LoVo (cell line): ENCODE measurements around the gene PRKN.

ENCODE experiments used
- DNase-seq: peaks from one replicate; pipeline ENCODE4 v3.0.0-alpha.2; 2016; ENCODE audit warnings: low spot score

PRKN gene

DNA sequence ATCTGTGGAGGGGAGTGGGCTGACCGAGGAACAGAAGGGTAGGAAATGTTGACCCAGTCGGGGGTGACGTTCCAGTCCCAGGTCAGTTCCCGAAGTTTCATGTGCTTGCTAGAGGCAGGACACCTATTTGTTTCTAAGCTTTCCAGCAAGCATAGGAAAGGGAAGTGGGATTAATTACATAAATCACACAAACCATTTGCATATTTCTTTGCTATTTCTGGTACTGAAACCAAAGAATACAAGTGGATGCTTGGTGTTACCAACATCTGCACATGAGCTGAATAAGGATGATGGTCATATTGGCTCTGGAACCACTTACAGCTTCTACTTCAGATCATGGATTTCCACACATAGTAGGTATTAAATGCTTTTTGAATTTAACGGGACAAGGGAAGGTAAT, 546.5 kb downstream of the PRKN start:
- no peak for DNase-seq

DNA sequence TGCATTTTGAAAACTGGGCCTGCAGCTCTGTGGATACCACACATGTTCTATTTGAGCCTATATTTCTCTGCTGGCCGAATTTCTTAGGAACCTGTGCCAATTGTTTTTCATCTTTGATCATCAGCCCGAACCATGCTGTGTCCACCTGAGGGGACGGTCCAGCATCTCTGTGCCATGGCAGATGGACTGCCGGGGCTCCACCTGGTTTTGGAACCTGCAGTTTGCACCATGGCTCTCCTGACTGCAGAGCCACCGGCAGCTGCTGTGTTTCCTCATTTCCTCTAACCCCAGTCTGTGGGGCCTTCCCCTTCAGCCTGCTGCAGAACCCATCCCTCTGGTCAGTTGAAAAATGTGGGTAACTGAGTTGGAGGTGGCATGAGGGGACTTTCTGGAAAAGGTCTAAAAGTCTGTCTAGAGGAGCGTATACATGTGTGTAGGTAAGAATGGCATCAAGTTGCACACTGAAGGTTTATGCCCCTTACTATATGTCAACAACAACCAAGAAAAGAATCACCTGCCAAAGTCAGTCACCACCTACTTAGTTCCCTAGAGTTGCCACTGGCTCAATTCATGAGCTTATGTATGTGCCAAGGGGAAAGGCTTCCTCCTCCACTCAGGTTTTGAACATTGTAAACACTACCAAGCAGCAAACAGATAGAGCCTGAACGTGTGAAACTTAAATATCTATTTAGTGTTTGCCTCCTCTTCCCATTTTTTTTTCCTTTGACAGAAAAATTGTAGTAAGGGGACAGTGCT, 548.2 kb downstream of the PRKN start:
- no peak for DNase-seq

DNA sequence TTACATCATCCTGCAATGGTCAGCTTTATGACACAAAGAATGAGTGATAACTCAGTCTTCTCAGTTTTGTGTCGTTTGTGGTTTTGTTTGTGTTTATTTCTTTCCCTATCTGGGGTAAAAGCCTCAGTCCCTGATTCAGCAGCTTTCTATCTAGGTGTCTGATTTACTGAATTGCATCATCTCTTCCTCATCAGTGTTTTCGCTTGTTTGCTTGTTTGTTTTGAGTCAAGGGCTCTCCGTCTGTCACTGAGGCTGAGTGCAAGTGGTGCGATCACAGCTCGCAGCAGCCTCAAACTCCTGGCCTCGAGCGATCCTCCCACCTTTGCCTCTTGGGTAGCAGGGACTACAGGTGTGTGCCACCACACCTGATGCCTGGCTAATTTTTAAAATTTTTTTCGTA, 548.9 kb downstream of the PRKN start:
- DNase-seq, result no peak

DNA sequence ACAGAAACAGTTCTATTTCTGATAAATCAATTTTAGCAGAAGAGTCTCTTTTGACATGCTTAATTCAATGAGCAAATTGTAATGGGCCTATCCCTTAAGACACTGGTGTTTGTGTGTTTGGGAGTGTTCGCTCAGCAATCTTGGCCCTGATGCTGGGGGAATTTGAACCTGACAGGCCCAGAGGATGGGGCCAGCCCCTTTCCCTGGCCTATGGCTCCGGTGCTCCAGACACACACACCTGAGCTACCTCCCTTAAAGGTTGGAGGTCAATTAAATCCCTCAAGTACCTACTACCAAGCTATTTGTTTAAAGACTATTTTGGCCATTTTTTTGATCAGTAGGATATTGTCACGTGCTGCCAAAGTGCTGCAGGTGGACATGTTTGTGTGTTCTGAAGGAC, 549.3 kb downstream of the PRKN start:
- DNase-seq, result no peak

DNA sequence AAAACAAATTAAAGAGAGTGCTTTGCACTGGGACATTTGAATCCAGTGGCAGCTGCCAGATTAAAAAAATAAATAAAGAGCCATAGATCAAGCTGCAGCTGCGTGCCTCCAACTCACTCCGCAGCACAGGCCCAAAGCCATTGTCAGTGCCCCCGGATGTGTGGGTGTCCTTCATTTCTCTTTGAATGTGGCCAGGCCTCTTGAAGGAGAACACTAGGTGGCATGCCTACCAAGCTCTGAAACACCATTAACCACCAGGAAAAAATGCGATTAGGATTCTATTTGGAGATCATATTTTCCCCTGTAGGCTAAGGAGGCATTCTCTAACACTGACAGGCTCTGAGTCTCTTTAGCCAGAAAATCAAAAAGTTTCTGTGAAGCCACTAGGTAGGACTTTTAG, 549.8 kb downstream of the PRKN start:
- DNase-seq, result no peak

DNA sequence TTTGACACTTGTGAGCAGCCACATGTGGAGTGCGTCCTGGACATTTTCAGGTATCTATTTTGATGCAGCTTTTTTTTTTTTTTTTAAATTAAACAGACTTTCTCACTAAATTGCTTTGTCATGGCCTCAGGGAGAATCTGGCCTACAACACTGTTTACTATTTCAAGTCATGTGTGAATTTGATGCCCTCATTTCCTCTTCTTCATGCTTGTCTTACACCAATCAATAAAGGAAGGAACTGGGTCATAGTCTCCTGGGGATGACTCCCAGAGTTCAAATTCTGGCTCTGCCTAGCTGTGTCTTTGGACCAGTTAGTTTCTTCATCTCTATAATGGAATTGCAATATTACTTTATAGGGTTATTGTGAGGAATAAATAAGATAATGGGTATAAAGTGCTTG, 554.1 kb downstream of the PRKN start:
- no peak for DNase-seq

DNA sequence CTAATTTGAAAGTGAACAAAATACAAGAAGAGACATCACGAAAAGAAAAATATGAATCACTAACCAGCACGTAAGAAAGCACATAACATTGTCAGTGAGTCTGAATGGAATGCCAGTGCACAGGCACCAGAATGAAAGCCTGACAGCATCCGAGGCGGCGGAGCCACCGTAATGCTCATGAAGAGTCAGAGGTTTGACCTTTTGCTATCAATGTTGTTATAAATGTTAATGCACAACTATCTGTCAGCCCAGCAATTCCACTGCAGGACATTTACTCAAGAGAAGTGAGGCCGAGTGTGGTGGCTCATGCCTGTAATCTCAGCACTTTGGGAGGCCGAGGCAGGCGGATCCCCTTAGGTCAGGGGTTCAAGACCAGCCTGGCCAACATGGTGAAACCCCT, 562.1 kb downstream of the PRKN start:
- DNase-seq, result no peak

DNA sequence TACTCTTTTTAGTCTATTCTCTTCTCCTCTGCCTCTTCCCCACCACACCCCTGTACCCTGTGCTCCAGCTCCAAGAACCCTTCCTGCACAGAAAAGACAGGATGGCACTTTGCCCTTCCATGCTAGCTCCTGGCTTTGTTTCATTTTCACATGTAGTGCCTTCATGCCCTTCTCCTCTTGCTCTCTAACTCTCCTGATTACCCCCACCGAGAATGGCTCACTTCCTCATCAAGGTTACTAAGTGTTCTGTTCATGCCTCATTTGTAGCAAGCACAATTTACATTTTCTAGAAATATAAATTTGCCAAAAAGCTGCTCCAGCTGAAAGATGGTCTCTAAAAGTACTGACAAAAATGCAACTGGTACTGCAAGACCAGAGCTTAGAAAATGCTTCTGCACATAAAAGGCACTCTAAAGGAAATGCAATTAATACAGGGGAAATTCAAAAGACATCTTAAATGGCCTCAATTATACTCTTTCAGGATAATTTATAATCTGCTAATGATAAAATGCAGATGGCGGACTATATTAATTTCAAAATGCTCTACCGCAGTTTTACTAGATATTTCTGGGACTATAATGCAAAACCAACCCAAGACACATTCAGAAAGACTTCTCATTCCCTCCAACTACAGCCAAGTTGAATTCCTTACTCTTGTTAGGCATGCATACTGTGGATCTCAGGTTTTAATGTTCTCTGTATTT, 570.2 kb downstream of the PRKN start:
- DNase-seq, result no peak

DNA sequence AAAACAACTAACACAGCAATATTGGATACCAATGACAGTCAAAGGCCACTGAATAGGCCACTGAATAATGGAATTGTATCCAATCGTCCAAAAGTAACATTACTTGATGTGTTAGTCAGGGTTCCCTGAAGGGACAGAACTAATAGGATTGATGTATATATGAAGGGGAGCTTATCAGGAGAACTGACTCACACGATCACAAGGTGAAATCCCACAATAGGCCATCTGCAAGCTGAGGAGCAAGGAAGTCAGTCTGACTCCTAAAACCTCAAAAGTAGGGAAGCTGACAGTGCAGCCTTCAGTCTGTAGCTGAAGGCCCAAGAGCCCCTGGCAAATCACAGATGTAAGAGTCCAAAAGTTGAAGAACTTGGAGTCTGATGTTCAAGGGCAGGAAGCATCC, 571.4 kb downstream of the PRKN start:
- no peak for DNase-seq

DNA sequence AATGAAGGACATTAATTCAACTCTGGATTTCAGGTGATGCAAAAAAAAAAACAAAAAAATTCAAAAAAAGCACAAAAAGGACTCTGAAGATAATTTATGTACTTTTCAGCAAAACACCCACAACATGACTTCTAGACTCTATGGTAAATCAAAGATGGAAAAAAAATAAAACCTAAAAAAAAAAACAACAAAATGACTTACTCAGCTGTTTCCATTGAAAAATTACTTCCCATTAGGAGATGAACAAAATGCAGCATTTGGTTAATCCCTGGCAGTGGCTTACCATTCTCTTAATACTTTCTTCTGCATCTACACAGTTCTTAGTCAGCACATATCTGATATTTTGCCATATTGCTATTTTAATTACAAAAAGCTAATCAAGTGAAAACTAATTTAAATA, 572.6 kb downstream of the PRKN start:
- DNase-seq, result no peak

DNA sequence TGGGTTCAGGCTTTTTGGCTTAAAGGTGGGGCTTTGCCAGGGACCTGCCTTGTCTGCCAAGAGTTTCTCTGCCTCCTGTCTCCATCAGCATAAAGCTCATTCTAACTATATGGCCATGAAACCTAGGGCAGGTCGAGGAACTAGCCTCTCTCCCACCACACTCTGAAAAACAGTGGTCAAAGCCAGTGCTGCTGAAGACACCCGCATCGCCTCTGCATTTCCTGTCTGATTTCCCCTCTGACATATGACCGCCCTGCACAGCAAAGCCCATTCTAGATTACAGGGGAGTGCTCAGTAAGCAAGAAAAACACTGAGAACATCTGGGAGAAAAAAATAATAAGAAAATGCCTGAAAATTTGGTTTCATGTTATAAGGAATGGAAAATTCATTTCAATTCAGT, 573.6 kb downstream of the PRKN start:
- DNase-seq, result no peak

DNA sequence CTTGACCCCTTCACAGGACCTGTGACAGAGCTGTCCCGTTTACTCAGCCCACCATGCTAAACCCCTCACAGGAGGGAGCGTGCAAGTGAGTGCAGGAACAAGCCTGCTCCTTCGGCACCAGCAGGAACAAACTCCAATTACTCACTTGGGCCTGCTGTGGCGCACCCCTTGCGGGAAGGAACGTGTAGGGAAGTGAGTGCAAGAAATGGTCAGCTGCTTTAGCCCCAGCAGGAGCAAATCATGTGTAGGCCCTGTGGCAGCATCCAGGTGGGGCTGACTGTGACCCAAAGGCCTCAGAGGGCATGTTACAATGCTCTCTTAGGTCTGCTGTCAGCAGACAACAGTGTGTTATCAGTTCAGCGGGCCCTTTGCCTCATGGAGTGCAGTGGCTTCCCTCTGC, 574.4 kb downstream of the PRKN start:
- DNase-seq, result no peak

DNA sequence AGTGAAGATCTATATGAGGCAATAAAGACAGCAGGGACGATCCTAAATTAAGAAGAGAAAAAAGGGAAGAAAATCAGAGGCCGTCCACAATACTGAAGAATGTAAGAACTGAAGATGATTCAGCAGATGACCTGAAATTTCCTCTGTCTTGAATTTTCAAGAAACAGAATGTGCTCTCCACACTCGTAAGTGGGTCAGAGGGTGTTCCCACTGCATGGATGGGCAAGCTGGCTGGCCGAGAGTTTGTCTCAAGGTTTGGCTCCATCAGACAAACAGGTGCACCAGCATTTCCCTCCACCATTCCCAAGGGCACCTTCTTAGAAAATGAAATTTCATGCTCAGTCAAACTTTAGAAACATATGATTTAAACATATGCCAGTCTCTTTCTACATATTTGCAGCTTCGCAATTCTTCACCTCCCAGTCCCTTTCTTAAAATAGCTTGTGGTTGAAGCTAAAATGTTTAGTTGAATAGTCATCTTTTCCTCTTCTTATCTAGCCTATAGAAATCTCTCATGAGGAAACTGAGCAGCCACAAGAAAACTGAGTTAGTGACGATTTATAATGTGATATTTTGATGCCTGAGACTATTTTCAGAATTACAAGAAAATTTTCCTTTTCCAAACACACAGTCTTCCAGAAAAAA, 576.4 kb downstream of the PRKN start:
- no peak for DNase-seq

DNA sequence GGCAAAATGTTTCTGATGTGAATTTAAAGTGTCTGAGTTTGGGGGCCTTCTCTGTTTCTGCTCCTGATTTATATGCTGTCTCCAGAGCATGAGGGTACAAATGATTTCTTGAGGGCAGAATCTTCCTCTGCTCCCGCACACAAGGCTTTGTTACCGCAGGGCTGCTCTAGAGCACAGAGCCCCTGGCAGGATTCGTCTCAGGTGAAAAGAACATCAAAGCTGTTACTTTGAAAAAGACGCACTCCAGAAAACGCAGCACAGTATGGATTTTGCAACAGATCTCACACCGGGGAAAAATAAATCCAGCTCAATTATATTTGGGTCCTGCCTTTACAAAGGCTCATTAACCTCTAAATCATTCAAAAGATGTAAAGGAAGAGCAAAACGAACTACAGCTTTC, 577.3 kb downstream of the PRKN start:
- DNase-seq, result no peak

DNA sequence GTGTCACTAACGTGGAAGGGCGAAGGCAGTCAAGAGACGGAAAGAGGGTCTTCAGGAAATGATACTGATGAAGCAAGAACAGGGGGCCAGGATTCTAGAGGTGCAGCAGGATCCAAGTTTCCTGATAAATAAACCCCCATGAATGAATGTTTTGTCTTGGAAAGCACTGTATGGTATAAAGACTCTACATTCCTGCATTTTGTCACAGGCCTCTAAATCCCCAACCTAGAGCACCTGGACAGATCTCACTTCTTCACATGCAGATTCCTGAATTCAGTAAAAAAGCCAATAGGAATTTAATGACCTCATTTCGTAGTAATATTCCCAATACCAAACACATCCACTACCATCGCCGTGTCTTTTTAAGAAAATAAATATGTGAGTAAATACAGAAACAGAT, 577.8 kb downstream of the PRKN start:
- DNase-seq, result no peak

DNA sequence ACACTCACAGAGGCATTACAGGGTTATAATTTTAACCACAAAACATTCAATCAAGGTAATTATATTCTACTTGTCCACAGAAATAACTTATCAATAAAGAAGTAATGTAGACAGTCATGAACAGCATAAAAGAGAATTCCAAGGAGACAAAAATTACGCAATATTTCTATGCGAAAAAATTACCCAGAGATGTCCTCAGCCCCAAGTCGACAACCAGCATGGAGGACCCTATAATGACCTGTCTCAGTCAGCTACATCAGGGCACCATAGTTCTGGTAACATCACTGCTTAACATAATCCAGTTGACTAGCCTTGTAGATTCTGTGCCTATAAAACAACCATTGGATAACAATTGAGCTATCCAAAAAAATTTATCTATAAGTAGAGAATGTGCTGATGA, 579.8 kb downstream of the PRKN start:
- no peak for DNase-seq

DNA sequence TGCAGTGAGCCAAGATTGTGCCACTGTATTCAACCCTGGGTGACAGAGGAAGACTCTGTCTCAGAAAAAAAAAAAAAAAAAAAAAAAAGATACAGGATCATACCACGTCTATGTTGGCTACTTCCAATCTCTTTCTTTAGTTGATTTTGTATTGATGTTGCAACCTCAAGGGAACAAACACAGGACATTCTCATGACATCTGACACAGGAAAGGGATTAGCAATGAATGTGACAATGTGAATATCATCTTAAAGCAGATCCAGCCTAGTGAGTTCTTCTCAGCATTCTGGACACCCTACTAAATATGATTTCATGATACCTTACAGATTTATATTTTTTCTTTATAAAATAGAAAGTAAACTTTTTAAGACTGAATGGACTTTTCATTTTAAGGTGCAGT, 580.3 kb downstream of the PRKN start:
- DNase-seq, result no peak

DNA sequence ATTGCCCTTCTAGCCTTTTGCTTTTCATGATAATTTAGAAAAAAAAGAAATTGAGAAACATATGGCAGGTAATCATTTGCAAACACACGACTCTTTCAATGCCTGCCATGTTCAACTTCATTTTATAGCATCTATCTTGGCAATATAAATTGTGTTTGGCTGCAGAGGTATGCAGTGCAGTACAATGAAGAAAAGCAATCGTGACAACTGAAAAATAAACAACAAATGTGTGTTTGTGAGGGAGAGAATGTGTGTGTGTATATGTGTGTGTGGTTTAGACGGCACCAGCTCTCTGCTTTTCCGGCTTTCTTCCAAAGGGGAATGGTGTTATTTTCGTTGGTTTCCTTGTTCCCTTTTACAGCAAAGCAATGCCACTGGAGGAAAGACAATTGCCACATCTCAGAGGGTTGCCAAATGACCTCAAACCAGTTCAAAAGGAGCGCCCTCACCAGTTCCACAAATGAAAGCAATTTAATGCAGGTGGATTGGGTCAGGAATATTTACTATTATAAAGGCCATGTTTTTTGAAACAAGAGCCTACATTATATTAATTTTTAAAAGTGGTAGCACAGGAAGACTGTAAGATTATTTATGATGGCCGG, 587.2 kb downstream of the PRKN start:
- no peak for DNase-seq

DNA sequence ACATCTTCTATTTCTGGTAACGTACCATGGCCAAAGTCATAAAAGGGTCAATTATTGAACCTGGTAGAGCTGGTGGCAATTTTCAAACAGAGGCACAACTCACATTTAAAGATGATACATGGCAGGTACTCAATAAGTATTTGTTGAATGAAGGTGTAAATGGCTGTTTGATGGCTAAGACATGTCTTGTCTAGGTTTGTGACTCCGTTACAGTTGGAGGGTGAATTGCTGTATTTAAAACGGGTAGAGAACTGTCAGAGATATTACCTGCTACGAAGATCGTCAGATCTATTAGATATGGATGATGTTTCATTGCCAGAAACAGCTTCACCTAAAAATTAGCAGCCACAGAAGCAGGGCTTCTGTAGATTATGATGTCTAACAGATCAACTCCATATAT, 601.9 kb downstream of the PRKN start:
- no peak for DNase-seq

DNA sequence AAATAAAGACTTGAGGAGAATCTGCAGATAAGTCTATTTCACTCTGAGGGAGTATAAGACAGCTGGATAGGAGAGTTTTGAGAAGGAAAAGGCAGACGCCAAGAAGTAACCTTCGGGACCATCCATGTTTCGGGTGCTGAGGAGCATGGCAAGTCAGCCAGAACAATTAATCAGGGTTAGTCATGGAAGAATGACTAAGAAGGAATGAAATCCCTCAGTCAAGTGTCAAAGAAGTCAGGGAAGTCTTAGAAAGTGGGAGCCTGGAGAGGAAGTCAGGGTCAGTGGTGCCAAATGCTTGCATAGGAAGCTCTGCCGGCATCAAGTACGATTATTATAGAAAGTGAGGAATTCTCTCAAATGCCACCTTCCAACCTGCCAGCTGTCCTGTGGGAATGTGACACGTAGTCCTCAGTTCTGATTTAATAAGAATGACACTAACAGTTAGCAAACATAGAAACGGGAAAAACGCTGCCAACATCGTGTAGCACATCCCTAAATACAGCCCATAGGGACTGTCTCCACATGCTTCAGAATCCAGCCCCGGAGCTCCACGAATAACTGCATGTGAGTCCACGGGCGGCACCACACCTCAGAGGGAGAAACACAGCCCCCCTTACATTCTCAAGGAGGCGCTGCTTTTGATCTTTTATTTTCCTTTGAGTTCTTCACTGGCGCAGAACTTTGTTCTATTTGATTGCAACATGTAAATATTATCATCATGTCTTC, 602.7 kb downstream of the PRKN start:
- no peak for DNase-seq

DNA sequence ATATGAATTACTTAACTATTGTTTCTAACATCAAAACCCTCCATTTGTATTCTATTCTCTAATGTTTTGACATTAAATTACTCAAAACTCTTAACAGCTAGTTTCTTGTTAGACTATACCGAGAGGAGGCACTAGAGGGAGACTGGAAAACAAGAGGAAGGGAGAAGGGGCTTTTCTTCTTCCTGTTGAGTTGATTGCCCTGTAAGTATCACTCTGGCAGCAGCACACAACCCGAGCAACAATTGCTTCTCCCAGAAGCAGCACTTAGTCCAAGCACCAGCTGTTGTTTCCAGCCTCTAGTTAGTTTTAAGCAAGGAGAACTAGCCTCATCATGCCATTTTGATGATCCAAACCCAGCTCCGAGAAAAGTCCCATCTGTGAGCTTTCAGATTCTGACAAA, 603.8 kb downstream of the PRKN start:
- no peak for DNase-seq

DNA sequence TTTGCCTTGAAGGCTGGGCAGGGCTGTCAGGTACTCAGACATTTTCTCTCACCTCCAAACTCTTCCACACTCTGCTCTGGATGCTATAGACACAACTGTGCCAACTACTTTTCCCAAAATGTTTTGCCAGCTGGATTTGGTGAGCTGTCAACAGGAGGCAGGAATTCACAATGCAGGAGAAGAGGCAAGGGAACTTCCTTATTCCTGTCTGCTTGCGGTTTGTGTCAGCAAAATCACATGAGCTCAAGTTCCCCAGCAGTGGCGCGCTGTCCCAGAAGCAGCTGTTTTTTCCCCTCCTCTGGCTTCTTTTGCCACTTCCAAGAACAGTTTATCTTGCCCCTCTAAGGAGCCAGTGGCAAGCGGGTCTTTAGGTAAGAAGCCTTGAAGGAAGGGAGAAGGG, 608.2 kb downstream of the PRKN start:
- DNase-seq, result no peak
